NCI-H2227 (cell line): ENCODE data around the gene FAM241A.
"Not testable (repeated sequence)": the region's sequence is repeated elsewhere in the genome, so short reads cannot be mapped to it uniquely, and the experiment has no call there.

Experiments used
- DNase-seq: peaks from one replicate; lab custom pipeline; 2025; ENCODE audit not compliant: unreplicated experiment; lab: John Stamatoyannopoulos, UW

FAM241A gene

DNA sequence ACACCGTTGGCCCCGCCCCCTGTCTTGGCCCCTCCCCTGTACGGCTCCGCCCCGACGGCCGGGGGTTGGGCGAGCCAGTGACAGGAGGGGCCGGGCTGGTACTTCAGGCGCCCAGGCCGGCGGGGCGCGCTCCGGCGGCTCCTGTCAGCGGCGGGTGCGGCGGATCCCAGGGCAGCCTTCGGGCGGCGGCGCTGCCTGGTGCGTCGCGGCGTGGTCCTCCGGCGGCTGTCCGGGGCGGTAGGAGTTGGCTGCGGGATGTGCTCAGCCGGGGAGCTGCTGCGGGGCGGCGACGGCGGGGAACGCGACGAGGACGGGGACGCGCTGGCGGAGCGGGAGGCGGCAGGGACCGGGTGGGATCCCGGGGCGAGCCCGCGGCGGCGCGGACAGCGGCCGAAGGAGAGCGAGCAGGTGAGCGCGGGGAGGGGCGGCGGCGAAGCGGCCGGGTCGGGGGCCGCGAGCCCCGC is at the start of gene FAM241A:
FAM241A (plus strand) TSS at position 129 of the 464 bp plus-strand sequence; CDS start at position 256, 127 bp downstream.
- DNase-seq = peak; percentile 83

DNA sequence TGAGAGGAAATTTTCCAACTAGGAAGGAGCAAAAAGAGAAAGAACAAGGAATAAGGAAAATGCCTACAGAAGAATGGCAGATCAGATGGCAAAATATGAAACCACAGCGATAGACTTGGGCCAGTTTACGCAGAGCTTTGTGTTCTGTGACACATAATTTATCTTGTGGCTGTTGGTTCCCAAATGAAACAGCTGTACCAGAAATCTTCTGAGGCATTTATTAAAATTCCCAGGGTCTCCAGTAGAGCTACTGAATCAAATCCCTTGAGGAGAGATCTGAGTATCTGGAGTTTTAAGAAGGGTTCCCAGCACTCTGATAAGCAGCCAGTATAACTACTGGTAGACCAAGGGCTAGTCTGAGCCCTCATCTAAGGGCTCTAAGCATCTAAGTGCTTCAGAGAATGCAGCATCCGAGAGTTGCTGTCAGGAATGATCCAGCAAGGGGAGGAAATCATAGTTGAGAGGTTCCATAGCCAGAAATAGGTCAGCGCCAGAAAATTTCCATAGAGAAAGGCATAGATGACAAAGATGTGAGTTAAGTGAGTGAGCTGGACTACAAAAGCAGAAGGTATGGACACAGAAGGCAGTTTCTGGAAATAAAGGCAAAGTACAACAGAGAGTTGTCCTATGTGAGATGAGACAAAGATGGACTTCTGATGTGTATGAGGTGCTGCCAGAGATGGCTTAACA is 46.3 kb upstream of the FAM241A start:
- no peak for DNase-seq

DNA sequence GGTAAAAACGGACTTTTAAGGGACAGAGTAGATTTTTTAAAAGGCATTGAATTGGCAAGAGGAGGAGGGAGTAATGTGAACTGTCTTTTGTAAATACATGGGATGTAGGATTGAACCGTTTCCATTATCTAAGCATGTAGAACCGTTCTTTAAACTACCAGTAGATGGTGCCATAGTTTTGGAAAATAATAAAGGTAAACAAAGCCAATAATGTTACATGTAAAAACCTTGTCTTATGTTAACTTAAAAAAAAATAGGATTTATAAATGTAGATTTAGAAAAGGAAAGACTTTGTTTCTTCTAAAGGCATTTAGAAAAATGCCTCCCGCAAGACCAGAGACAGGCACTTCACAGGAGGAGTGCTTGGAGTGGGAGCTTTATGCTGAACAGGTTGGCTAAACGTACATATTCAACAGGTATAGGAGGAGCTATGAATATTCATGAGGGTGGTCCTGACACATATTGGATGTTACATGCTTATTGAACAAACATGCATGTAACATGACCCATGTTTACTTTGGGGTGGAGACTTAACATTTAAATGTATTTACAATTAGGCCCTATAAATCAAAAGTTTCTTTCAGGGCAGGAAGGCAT is 45.5 kb upstream of the FAM241A start:
- DNase-seq = peak; percentile 48

DNA sequence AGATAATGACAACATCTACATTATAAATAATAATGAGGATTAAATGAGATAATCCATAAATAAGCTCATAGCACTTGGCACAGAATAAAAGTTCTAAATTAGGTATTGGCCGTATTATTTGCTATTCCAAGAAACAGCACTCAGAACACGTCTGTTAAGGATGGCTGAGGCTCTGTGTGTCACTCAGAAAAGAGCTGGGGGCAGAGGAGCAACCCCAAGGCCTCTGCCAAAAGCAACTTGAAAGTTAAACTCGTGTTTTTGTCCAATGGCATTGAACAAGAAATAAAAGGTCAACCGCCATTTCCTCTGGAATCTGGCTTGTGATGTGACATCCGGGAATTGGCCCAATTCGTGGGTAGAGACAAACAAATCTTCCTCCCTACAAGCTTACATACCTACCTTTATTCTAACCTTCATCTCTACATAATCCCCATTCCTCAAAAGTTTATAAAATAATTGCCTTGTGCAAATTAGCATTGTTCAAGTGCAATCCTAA is 42.3 kb upstream of the FAM241A start:
- no peak for DNase-seq

DNA sequence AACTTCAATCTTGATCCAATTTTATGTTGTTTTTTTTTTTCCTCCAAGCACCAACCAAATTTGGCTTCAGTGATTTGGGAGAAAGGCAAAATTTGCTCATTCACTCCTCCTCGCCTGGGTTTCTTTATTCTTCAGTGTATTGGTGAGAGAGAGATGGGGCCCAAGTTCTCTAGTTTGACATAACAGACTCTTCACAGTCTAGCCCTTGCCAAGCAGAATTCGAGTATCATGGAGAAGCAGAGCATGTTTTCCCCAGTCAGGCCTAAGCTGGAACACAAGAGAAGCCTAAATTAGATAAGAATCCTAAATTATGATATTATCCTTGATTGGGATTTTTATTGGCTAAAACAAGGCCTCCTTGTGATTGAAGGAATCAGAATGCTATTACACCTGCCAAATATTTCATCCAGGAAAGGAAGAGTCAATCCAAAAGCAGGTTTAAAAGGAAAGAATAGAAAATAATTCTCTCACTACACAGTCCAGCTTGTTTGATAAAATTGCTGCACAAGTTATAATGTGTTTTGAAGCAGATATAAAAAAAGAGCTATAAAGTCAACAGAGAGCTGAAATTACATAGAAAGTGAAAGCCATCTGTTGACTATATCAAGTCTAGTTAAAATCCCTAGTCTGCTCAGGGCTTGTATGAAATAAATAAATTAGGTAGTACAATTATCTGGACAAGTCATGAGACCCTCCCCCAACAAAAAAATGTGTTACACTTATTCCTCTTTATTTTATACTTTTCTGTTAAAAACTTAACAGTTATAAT is 39.9 kb upstream of the FAM241A start:
- DNase-seq = no peak

DNA sequence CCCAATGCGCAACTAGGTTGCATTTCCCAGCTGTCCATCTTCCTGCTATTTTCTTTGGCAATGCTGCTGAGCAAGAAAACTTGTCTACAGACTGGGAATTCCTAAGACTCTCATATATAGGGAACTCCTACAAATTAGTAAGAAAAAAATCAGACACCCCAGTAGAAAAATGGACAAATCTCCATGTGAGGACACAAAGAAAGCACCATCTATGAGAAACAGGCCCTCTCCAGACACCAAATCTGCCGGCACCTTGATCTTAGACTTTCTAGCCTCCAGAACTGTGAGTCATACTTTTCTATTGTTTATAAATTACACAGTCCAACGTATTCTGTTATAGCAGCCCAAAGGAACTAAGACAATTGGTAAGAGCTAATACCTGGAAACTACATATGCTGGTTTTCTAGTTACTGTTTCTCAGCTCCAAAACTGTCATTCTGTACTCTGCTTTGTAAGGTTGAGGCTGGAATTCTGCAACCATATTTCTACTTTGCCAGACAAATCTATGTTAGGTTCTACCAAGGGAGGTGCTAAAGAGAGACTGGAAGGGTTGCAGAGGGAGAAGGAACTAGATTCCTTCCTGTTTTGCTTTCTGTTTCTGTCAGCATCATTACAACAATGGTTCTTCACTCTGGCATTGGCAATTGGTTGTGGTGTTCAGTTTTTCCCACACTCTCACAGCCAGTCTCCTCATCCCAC is 35.7 kb upstream of the FAM241A start:
- no peak for DNase-seq

DNA sequence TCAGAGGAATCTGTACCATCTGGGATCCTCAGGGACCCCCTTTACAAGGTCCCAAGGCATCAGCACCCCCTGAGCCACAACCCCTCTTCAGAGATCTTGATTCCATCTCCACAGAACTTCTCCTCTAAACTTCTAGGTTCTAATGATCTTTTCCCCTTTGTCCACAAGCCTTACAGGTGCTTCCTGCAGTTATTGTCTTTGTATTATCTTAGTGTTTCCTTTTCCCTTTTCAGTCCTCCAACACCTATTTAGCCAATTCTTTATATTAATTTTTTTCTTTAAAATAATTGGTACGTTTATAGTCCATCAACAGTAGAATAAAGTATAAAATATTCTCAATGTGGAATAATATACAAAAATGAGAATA is 35.2 kb upstream of the FAM241A start:
- no peak for DNase-seq

DNA sequence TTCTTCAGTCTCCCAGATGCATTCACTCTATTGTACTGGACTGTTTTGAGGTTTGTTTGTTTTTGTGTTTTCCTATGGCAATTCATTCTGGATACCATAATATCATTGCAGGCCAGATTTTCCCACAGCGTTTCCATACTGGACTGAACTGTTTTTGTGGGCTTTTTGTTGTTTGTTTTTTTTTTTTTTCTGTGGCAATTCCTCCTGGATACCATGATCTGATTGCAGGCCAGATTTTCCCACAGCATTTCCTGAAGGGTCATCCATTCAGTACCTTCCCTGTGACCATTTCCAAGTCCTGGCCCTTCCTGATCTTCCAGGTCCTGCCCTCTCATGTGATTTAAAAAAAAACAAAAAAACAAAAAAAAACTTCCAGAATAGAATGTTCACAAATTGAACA is 33.9 kb upstream of the FAM241A start:
- no peak for DNase-seq

DNA sequence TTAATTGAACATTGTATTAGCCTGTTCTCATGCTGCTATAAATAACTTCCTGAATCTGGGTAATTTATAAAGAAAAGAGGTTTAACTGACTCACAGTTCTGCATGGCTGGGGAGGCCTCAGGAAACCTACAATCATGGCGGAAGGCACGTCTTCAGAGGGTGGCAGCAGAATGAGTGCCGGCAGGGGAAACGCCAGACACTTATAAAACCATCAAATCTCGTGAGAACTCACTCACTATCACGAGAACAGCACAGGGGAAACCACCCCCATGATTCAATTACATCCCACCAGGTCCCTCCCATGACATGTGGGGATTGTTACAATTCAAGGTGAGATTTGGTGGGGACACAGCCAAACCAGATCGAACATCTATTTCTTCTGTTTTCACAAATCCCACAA is 33.2 kb upstream of the FAM241A start:
- DNase-seq = not testable (repeated sequence)

DNA sequence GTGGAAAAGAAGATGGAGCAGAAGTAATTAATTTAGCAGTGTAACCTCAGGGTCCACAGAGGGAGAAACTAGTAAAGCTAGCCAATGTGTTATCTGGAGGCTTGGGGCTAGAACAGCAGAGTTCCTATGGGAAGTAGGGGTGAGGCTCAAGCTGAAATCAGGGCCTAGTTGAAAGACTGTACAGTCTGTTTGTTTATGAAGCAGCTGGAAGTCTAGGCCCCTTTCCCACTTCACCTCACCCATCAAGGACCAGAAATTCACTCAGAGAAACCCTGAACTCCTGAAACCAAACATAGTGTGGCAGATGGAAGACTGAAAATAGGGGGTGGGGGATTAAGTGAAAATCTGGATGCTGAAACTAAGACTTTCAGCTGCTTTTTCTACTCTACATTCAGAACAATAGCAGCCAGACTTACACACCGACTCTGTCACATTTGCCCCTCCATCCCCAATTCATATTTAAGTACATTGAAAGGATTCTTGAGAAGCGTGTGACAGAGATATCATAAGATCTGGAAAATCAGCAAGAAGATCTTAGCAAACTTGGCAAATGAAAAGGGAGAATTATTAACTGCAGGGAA is 32.6 kb upstream of the FAM241A start:
- DNase-seq = no peak

DNA sequence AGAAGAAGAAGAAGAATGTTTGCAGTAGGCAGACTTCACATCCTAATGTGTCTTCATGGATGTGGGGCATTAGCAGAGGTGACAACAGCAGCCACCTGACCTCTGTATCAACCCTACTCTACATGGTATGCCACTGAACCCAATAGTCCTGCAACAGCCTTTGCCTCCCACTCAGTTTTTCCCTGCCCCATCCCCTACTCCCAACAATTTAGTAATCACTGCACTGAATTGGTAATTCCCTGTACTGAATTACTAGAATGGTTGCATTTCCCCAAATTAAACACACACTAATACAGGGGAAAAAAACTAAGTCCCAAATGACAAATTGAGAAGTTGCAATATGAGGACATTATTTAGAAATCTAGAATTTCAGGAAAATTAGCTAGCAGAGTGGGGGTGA is 31.4 kb upstream of the FAM241A start:
- DNase-seq = no peak

DNA sequence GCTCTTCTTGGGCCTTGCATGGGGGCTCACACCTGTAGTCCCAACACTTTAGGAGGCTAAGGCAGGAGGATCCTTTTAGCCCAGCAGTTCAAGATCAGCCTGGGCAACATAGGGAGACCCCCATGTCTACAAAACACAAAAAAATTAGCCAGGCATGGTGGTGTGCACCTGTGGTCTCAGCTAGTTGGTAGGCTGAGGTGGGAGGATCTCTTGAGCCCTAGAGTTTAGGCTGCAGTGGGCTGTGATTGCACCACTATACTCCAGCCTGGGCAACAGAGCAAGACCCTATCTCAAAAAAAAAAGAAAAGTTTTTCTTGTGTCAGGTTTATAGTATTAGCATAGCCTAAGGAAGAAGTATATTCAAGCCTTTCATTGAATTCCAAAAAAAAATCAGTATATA is 30.8 kb upstream of the FAM241A start:
- DNase-seq = no peak

DNA sequence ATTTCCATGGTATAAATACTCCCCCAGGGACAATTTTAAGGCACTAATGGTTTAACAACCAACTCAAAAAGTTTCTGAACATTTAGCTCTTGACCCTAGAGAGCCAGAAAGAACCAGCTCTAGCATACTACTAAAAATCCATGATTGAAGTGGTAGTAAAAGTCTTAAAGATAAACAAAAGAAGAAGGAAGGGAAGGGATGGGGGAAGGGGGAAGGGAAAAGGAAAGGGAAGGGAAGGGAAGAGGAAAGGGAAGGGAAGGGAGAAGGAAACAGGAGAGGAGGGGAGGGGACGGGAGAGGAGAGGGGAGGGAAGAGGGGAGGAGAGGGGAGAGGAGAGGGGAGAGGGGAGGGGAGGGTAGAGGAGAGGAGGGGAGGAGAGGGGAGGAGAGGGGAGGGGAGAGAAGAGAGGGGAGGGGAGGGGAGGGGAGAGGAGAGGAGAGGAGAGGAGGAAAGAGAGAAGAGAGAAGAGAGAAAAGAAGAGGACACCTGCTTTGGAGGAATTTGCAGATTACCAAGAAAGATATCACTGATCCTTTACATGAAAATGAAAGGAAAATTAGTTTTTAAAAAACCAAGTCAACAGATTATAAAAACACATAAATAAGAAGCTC is 26.4 kb upstream of the FAM241A start:
- no peak for DNase-seq

DNA sequence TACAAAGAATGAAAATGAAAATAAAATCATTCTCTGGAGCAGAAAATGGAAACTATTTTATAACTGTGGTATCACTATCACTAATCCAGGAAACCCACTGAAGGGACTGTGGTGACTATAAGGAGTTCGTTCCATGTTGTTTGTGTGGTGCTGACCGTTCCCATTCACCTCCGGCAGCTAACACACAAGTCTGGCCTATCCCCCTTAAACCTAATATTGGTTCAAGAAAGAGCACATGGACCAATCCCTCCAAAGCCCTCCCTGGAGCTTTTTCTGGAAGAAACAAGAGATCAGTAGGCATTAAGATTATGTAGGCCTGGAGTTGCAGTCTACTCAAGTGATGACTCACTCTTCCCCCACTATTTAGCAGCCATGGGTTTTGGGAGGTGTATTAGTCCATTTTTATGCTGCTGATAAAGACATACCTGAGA is 25.9 kb upstream of the FAM241A start:
- no peak for DNase-seq

DNA sequence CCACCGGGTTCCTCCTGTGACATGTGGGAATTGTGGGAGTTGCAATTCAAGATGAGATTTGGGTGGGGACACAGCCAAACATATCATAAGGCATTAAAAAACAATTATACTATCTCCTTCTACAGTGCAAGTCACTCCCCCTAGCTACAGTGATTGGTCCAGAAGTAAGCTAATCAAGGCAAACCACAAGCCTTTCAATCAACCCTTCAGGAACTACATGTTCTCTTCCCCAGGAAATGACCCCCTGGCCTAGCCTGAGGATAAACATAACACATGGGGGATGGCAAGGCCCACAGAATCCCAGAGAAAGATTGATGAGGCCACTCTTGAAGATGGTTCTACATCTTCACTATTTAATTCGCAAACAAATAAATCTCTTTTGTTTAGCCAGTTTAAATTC is 25.2 kb upstream of the FAM241A start:
- DNase-seq = no peak

DNA sequence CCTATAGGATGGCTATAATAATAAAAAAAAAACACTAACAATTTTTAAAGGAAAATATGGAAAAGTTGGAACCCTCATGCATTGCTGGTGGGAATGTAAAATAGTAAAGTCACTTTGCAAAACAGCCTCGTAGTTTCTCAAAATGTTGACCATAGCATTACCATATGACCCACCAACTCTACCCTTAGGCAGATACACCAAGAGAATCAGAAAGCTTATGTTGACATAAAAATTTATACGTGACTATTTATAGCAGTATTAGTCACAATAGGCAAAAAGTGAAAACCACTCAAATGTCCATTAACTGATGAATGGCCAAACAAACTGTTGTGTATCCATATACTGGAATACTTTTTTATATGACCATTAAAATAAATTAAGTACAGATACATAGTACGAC is 19.8 kb upstream of the FAM241A start:
- DNase-seq = no peak

DNA sequence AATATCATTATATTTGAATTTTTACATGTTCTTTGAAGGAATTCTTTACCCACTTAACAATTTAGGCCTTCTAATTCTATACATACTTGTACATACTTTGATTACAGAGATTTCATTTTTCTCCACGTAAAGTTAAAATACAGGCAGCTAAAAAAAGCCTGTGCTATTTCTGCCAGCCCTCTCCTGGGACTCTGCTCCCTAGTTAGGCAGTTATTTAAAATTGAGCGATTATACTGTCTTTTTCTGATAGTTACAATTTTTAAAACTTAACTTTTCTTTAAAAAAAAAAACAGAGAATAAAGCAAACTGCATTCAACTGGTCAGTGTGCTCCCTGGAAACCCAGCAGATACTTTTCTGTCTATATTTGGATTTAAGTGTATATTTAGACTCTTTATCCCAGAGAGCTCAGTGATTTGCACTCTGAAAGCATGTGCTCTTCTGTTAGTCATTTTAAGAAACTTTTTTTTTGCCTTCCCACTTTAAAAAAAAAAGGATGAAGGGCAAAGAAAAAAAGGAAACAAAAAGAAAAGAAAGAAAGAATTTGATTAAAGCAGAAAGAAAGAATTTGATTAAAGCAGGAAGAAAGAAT is 18.1 kb upstream of the FAM241A start:
- DNase-seq = no peak

DNA sequence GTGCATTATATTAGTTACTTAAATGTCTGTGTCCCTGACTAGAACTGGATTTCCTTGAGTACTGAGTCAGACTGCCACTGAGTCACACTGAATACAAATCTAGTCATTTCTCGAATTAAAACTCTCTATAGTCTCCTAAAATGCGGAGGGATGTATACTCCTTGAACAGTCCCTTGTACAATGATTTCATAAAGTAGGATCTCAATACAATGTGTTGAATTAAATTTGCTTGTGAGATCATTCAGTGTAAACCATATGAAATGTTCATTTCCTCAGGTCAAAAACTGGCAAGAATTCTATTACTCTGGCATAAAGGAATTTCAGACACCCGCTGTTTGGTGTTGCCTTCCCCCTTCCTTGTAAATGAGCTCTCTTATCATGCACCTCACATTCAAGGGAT is 17.5 kb upstream of the FAM241A start:
- no peak for DNase-seq

DNA sequence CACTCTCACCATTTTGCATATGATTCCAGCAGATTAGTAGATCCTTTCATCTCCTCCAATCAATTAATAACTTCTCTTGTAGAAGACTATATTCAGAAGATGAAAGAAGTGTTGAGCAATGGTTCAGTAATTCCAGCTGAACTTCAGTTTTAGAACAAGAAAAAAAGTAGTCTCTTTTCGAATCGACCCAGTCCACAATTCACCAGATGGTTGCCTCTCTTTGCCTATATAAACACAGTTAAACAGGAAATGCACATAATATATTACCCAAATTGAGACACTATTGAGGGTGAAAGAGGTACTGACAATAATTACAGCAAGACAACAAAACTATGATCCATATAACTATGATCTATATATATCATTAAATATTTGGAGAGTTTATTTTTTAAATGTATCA is 16.8 kb upstream of the FAM241A start:
- DNase-seq = no peak

DNA sequence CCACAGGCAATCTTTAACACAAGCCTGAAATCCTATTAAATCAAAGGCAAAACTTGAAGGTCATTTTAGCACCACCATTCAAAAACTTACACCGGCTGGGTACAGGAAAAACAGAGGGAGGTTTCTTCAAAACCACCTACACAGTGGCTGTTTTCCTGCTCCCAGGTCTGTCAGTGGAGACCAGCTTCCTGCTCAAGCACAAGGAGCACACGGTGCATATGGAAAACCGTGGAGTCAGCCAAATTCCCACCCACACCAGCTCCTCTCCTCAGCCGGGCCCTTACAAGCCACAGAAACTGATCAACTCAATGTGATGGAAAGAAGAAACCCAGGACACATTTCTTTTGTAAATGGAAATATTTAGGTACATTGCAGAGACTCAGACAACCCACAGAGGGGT is 14.3 kb upstream of the FAM241A start:
- no peak for DNase-seq
